Thyroid gland (tissue), 4 donors: Measurements from ENCODE around the gene SLAMF6. TPM values are rescaled to one million over a fixed set of nuclear protein-coding genes. Genes with fewer than 3 reads are reported as not detected.
"Not testable (repeated sequence)": the region's sequence is repeated elsewhere in the genome, so short reads cannot be mapped to it uniquely, and the experiment has no call there.

ENCODE experiments used
- DNase-seq, 2 donors: peaks; one replicate each; pipeline ENCODE4 v3.0.0-alpha.2; 2019
- H3K27ac ChIP-seq, 3 donors: fragments of 200-600 bp; sonication (generic); 1 replicate in 2 of 3; 2 replicates in 1 of 3; pipeline ENCODE4 v1.5.1; 2016 to 2019; ENCODE audit warnings: mild to moderate bottlenecking in 1 of 3, moderate library complexity in 1 of 3
- H3K27me3 ChIP-seq: fragments of 200-600 bp; sonication (generic); one replicate; pipeline ENCODE4 v1.5.1; 2019
- H3K36me3 ChIP-seq, 2 donors: fragments of 200-600 bp; sonication (generic); one replicate each; pipeline ENCODE4 v1.5.1; 2016 to 2019
- H3K4me1 ChIP-seq, 2 donors: fragments of 200-600 bp; sonication (generic); one replicate each; pipeline ENCODE4 v1.5.1; 2017 to 2019
- H3K4me3 ChIP-seq, 3 donors: fragments of 200-600 bp; sonication (generic); replicated peaks in 1 of 3; 1 replicate in 2 of 3; 2 replicates in 1 of 3; pipeline ENCODE4 v1.5.1; 2016; ENCODE audit warnings: mild to moderate bottlenecking in 1 of 3
- H3K9me3 ChIP-seq: fragments of 200-600 bp; sonication (generic); one replicate; pipeline ENCODE4 v1.5.1; 2017
- POLR2A ChIP-seq, 2 donors: fragments of 450-650 bp; IDR thresholded peaks; one replicate each; pipeline ENCODE4 v1.6.1; 2017; ENCODE audit warnings: antibody characterized with exemption in 2 of 2, mild to moderate bottlenecking in 2 of 2, moderate library complexity in 1 of 2
- WGBS, 2 donors: methylation state at CpG; one replicate each; pipeline ENCODE4 v1.1.5; 2017; 5-methylcytosine and 5-hydroxymethylcytosine counted together
- intact Hi-C: fragments of 100-400 bp; cut with DNase I; formaldehyde crosslinking; loops from one replicate; pipeline ENCODE4 v1.15.1; 2023
- total RNA-seq, 4 donors: library from RNA; depleted of rRNA; stranded (reverse); fragments of >200 nt; gene quantifications; one replicate each; pipeline ENCODE4 v1.2.3, GENCODE V29; 2016
- TF ChIP-seq, protein P1 (sequence below), 6 experiments: fragments of 200-600 bp in 3 of 6; fragments of 450-650 bp in 3 of 6; sonication (generic) in 3 of 6; IDR thresholded peaks; one replicate each; pipeline ENCODE4 v1.5.1; 2016 to 2019; ENCODE audit warnings: antibody characterized with exemption in 6 of 6, mild to moderate bottlenecking in 2 of 6, inconsistent platforms in 1 of 6, moderate library complexity in 1 of 6

The SLAMF6 gene
- total RNA-seq, 4 donors from 2014 or later: 1.3 to 3.6 (median 1.7) TPM

DNA sequence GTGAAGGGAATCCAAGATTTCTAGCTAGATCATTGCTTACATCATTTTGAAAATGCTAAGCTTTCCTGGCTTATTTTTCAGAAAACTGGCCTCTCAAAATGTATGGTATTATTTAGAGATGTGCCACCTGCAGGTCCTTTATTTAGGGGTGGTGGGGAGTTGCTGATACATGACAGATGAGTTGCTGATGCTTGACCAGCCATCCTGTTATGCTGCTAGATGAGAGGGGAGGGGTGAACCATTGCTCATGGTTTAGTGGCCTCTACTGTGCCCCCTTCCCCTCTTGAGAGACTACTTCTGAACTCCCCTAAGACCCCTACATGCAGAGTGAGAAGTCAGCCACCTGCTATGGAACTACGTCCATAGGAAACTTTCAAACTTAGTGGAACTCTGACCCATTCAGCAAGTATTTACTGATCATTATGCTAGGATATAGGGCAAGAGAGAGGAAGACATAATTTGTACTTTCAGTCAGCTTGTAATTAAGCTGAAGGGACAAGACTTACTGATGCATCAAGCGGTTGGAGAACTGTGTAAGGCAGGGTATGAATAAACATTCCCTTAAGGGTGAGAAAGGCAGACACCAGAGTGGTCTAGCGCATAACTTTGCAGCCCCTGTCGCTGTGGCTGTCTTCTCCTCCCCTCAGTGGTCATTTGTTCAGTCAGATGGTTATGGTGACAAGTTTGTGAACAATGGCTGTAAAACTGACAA lies 34.6 kb downstream of the SLAMF6 start:
- Histone ChIP-seq H3K36me3 (no peaks in the 10 kb centered on the region), H3K27me3 (no peaks in the 10 kb centered on the region), H3K9me3 (no peaks in the 10 kb centered on the region), H3K4me1 (no peaks in the 10 kb centered on the region), H3K27ac (no peak overlapping the region), H3K4me3 (no peak overlapping the region)
- intact Hi-C loops: no loop called here
- TF ChIP-seq POLR2A (IDR thresholded peaks at IDR 0.05): no peak
- TF ChIP-seq, protein P1, sequence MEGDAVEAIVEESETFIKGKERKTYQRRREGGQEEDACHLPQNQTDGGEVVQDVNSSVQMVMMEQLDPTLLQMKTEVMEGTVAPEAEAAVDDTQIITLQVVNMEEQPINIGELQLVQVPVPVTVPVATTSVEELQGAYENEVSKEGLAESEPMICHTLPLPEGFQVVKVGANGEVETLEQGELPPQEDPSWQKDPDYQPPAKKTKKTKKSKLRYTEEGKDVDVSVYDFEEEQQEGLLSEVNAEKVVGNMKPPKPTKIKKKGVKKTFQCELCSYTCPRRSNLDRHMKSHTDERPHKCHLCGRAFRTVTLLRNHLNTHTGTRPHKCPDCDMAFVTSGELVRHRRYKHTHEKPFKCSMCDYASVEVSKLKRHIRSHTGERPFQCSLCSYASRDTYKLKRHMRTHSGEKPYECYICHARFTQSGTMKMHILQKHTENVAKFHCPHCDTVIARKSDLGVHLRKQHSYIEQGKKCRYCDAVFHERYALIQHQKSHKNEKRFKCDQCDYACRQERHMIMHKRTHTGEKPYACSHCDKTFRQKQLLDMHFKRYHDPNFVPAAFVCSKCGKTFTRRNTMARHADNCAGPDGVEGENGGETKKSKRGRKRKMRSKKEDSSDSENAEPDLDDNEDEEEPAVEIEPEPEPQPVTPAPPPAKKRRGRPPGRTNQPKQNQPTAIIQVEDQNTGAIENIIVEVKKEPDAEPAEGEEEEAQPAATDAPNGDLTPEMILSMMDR (IDR thresholded peaks at IDR 0.05): no peak
- WGBS, 2 donors: 75 to 87% methylated on average over 4 of the region's 4 CpGs
- no peak for DNase-seq

DNA sequence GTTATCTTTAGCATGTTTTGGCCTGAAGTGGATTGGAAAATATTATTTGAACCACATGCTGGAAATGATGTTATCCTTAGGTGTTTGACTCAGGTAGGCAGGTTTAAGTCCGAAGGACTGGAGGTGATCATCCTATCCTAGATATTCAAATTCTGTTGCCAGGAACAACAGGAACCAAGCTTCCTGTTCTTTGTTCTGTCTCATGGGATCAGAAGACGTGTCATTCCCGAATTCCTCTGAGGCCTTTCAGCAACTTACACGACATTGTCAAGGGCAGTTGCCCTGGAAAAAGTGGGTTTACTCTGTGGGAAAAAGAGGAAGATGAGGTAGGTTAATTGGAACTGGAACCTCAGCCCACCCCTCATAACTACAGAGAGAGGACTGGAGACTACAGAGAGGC lies 36.6 kb downstream of the SLAMF6 start:
- H3K4me3 ChIP-seq: no peak overlapping the region
- H3K36me3 ChIP-seq: no peaks in the 10 kb centered on the region
- H3K27me3 ChIP-seq: no peaks in the 10 kb centered on the region
- no peaks in the 10 kb centered on the region for H3K9me3 ChIP-seq
- 63 to 65% methylated on average over 4 of the region's 4 CpGs for WGBS, 2 donors
- no peaks in the 10 kb centered on the region for H3K4me1 ChIP-seq
- H3K27ac ChIP-seq: no peak overlapping the region
- TF ChIP-seq, protein P1 (IDR thresholded peaks at IDR 0.05): no peak
- TF ChIP-seq POLR2A (IDR thresholded peaks at IDR 0.05): no peak
- DNase-seq: no peak
- intact Hi-C loops: no loop called here

DNA sequence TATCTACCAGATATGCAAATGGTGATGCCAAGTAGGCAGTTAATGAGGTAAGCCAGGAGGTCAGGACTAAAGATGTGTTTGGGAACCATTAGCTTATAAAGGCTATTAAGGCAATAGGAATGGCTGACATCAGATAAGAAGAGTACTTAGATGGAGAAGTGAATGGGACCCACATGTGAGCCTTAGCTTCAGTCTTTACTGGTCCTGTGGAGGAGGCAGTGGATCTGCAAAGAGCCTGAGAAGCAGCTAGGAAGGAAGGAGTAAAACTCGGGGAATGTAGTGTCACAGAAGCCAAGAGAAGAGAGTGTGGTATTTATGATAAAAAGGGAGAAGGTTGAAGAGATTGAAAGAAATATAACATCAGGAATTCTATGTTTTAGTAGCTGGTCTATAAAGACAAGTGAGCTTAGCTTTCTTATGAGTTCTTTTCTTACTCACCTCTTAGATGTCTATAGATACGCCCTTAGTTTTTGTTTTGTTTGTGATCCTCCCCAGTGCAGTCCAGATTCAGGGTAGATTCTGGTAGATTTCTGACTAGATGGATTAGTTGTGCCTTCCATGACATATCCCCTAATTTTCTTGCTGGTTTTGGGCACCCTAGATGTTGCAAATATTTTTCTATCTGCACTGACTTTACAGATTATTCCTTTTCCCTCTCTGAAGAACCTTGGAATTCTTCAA lies 39.4 kb downstream of the SLAMF6 start:
- H3K4me1 ChIP-seq: no peaks in the 10 kb centered on the region
- no peaks in the 10 kb centered on the region for H3K36me3 ChIP-seq
- WGBS, 2 donors: 76 to 80% methylated on average over 2 of the region's 2 CpGs
- no peak overlapping the region for H3K4me3 ChIP-seq
- no peak for DNase-seq
- no peaks in the 10 kb centered on the region for H3K27me3 ChIP-seq
- H3K9me3 ChIP-seq: no peaks in the 10 kb centered on the region
- TF ChIP-seq POLR2A (IDR thresholded peaks at IDR 0.05): no peak
- TF ChIP-seq, protein P1 (IDR thresholded peaks at IDR 0.05): no peak
- H3K27ac ChIP-seq: no peak overlapping the region
- intact Hi-C loops: no loop called here

DNA sequence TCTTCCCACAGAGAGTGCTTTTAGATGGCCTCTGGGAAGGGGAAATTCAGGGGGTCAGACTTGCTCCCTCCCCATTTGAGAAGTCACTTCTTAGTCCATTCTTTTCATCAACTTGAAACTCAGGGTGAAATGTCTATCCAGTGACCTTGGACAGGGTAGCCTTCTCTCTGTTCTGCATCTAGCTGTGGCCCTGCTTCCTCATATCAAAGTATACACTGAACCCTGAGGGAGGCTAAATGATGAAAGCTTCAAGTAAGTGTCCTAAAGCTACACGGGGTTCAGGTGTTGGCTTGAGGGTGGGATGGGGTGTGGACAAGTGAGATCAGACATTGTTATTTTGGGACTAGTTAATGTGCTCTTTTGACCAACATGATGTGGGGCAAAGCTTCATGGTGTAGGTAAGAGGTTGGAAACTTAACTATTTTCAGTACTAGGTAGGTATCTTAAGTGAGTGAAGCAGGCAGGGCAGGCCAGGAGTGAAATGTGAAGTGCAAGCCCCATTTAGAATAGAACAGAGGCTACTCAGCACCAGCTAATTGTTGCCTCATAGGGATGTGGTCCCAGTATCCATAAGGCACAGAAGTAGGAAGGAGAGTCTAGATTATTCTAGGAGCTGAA lies 41.0 kb downstream of the SLAMF6 start:
- Histone ChIP-seq H3K4me3 (no peak overlapping the region), H3K36me3 (no peaks in the 10 kb centered on the region), H3K27me3 (no peaks in the 10 kb centered on the region), H3K27ac (no peak overlapping the region), H3K9me3 (no peaks in the 10 kb centered on the region), H3K4me1 (no peaks in the 10 kb centered on the region)
- intact Hi-C loops: no loop called here
- TF ChIP-seq, protein P1 (IDR thresholded peaks at IDR 0.05): no peak
- no peak for TF ChIP-seq POLR2A (IDR thresholded peaks at IDR 0.05)
- WGBS, 2 donors: 23 to 85% methylated on average over 1 of the region's 1 CpG
- DNase-seq: no peak

DNA sequence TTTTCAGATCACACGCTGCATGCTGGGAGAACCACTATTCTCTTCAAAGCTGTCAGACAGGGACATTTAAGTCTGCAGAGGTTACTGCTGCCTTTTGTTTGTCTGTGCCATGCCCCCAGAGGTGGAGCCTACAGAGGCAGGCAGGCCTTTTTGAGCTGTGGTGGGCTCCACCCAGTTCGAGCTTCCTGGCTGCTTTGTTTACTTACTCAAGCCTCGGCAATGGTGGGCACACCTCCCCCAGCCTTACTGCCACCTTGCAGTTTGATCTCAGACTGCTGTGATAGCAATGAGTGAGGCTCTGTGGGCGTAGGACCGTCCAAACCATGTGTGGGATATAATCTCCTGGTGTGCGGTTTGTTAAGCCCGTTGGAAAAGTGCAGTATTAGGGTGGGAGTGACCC lies 42.3 kb downstream of the SLAMF6 start:
- H3K9me3 ChIP-seq, DNase-seq, H3K27me3 ChIP-seq, H3K4me3 ChIP-seq, H3K36me3 ChIP-seq, H3K27ac ChIP-seq, H3K4me1 ChIP-seq, intact Hi-C loops: not testable (repeated sequence)
- 80 to 88% methylated on average over 5 to 7 of the region's 7 CpGs for WGBS, 2 donors

DNA sequence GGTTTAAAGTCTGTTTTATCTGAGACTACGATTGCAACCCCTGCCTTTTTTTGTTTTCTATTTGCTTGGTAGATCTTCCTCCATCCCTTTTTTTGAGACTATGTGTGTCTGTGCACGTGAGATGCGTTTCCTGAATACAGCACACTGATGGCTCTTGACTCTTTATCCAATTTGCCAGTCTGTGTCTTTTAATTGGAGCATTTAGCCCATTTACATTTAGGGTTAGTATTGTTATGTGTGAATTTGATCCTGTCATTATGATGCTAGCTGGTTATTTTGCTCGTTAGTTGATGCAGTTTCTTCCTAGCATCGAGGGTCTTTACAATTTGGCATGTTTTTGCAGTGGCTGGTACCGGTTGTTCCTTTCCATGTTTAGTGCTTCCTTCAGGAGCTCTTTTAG lies 44.0 kb downstream of the SLAMF6 start:
- 85 to 88% methylated on average over 6 of the region's 6 CpGs for WGBS, 2 donors
- H3K27me3 ChIP-seq, intact Hi-C loops, H3K9me3 ChIP-seq, H3K4me3 ChIP-seq, H3K4me1 ChIP-seq, H3K36me3 ChIP-seq, DNase-seq, H3K27ac ChIP-seq: not testable (repeated sequence)
